A549 (cell line): ENCODE data around the gene GCNT3.

Source experiments
- BHLHE40 ChIP-seq: IDR thresholded peaks from 2 replicates; pipeline ENCODE4 v1.6.1; 2012; ENCODE audit warnings: low read depth, low read length, inconsistent platforms
- CTCF ChIP-seq: fragments of >200 bp; sonication (Bioruptor Twin); formaldehyde crosslinking; IDR thresholded peaks from 3 replicates; pipeline ENCODE4 v1.5.1; 2016
- HMGXB4 ChIP-seq: fragments of 250-450 bp; sonication (Bioruptor Pico); IDR thresholded peaks from 2 replicates; pipeline ENCODE4 v1.5.0; 2021; ENCODE audit warnings: mild to moderate bottlenecking, moderate library complexity, borderline replicate concordance
- KDM5A ChIP-seq: fragments of 200-600 bp; sonication (generic); IDR thresholded peaks from 2 replicates; pipeline ENCODE4 v1.6.1; 2016; ENCODE audit warnings: antibody characterized with exemption, mild to moderate bottlenecking
- MAFK ChIP-seq: fragments of 450-650 bp; IDR thresholded peaks from 2 replicates; pipeline ENCODE4 v1.6.1; 2014; ENCODE audit not compliant: partially characterized antibody
- MAX ChIP-seq: IDR thresholded peaks from 2 replicates; pipeline ENCODE4 v1.6.1; 2012
- NPAS2 ChIP-seq: fragments of 250-450 bp; sonication (Bioruptor Pico); IDR thresholded peaks from 2 replicates; pipeline ENCODE4 v1.8.0; 2022; ENCODE audit warnings: mild to moderate bottlenecking, moderate library complexity, borderline replicate concordance
- PHF8 ChIP-seq: fragments of 200-600 bp; sonication (generic); IDR thresholded peaks from 2 replicates; pipeline ENCODE4 v1.6.1; 2016; ENCODE audit warnings: low read depth, mild to moderate bottlenecking, antibody characterized with exemption, moderate library complexity, borderline replicate concordance
- POLR2A ChIP-seq: IDR thresholded peaks from 2 replicates; pipeline ENCODE4 v1.6.1; 2012; ENCODE audit warnings: mild to moderate bottlenecking, low read length
- RCOR1 ChIP-seq: fragments of 150-350 bp; IDR thresholded peaks from 2 replicates; pipeline ENCODE4 v1.6.1; 2014; ENCODE audit warnings: antibody characterized with exemption, low read length, low read depth
- RFX5 ChIP-seq: fragments of 450-650 bp; IDR thresholded peaks from 2 replicates; pipeline ENCODE4 v1.7.1; 2014; ENCODE audit warnings: antibody characterized with exemption, mild to moderate bottlenecking, moderate library complexity
- ZFP36 ChIP-seq: fragments of 450-650 bp; IDR thresholded peaks from 2 replicates; pipeline ENCODE4 v1.6.1; 2014; ENCODE audit warnings: borderline replicate concordance; ENCODE audit not compliant: partially characterized antibody

- TF ChIP-seq MAFK (no peak), CTCF (no peak), ZFP36 (no peak), KDM5A (no peak), RCOR1 (no peak), RFX5 (no peak), POLR2A (no peak), HMGXB4 (CRISPR knock-in tag) (no peak), MAX (no peak), PHF8 (no peak), NPAS2 (CRISPR knock-in tag) (no peak), BHLHE40 (no peak)
Observed at GRCh38 chr15:59596640-59597039, 14.9 kb upstream of the GCNT3 start.
